ENCODE results near the gene INPP5A. TPM values are rescaled to one million over a fixed set of nuclear protein-coding genes. Genes with fewer than 3 reads are reported as not detected.
A peak's percentile ranks its signal among the peaks of the same experiment; 100 is the strongest.

INPP5A gene
- total and polyA plus RNA-seq, 7 donors = 17.6 to 132 (median 100) TPM

GRCh38 chr10:132614431-132615340 is 77.1 kb downstream of the INPP5A start:
- TF ChIP-seq POLR2A (IDR thresholded peaks at IDR 0.05) = no peak
- TF ChIP-seq EP300 (IDR thresholded peaks at IDR 0.05) = no peak
- no peak for TF ChIP-seq POLR2AphosphoS5 (IDR thresholded peaks at IDR 0.05)
- no peak for TF ChIP-seq CTCF (IDR thresholded peaks at IDR 0.05)
- intact Hi-C loops (cut with DNase I) = no loop called here
- Histone ChIP-seq H3K4me1 (peaks cover 0 to 53% (median 30%) of the 10 kb centered on the region in 4 donors), H3K4me3 (no peak overlapping the region), H3K27me3 (no peaks in the 10 kb centered on the region), H3K27ac (no peak overlapping the region), H3K36me3 (peaks cover 0 to 4% (median 0%) of the 10 kb centered on the region in 4 donors), H3K9me3 (no peaks in the 10 kb centered on the region)
- no peak for DNase-seq
- 97% methylated on average over 32 of the region's 32 CpGs for WGBS, 2 donors

GRCh38 chr10:132615341-132616169 is 78.0 kb downstream of the INPP5A start:
- Histone ChIP-seq H3K36me3 (peaks cover 0 to 4% (median 0%) of the 10 kb centered on the region in 4 donors), H3K9me3 (peaks cover 0 to 6% (median 6%) of the 10 kb centered on the region in 4 donors), H3K27me3 (no peaks in the 10 kb centered on the region), H3K27ac (no peak overlapping the region), H3K4me3 (no peak overlapping the region), H3K4me1 (peaks cover 0 to 53% (median 24%) of the 10 kb centered on the region in 4 donors)
- TF ChIP-seq POLR2A (IDR thresholded peaks at IDR 0.05) (no peak), CTCF (IDR thresholded peaks at IDR 0.05) (no peak), POLR2AphosphoS5 (IDR thresholded peaks at IDR 0.05) (no peak), EP300 (IDR thresholded peaks at IDR 0.05) (no peak)
- intact Hi-C loops (cut with DNase I) = no loop called here
- WGBS, 2 donors = 89 to 94% methylated on average over 22 of the region's 22 CpGs
- no peak for DNase-seq

DNA sequence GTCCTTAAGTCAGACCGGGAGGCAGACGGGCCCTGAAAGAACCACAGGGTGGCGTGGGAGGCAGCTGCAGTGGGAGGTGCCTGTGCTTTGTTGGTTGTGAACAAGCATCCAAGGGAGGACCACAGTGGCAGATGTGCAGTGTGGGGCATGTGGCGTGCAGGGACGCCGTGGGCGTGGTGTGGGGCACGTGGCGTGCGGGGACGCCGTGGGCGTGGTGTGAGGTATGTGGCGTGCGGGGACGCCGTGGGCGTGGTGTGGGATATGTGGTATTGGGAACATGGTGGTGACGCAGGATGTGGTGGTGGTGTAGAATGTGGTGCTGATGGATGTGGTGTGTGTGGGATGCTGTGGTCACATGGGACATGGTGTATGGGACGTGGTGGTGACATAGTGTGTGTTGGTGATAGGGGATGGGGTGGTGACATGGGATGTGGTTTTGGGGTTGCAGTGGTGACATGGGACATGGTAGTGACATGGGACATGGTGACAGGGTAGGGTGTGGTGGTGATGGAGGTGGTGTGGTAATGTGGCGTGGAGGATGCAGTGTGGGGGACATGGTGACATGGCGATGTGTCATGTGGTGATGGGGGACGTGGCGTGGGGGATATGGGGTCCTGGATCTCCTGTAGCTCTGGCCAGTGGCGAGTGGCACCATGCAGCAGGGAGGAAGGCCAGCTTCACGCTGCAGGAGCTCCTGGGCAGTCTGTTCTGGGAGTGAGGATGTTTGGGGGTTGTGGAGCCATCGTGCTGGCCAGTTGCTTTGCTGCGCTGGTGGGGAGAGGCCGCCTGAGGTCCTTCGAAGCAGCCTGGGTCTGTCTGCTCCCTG is 78.8 kb downstream of the INPP5A start:
- WGBS, 2 donors = 85 to 92% methylated on average over 30 of the region's 30 CpGs
- no peak for DNase-seq
- Histone ChIP-seq H3K4me1 (peaks cover 0 to 53% (median 20%) of the 10 kb centered on the region in 4 donors), H3K27me3 (no peaks in the 10 kb centered on the region), H3K9me3 (peaks cover 0 to 6% (median 6%) of the 10 kb centered on the region in 4 donors), H3K27ac (peak overlapping the region in 1 of 4 donors; percentile 56), H3K36me3 (peaks cover 0 to 4% (median 0%) of the 10 kb centered on the region in 4 donors), H3K4me3 (no peak overlapping the region)
- intact Hi-C loops (cut with DNase I) = no loop called here
- TF ChIP-seq EP300 (IDR thresholded peaks at IDR 0.05) (no peak), POLR2AphosphoS5 (IDR thresholded peaks at IDR 0.05) (no peak), CTCF (IDR thresholded peaks at IDR 0.05) (no peak), POLR2A (IDR thresholded peaks at IDR 0.05) (no peak)

DNA sequence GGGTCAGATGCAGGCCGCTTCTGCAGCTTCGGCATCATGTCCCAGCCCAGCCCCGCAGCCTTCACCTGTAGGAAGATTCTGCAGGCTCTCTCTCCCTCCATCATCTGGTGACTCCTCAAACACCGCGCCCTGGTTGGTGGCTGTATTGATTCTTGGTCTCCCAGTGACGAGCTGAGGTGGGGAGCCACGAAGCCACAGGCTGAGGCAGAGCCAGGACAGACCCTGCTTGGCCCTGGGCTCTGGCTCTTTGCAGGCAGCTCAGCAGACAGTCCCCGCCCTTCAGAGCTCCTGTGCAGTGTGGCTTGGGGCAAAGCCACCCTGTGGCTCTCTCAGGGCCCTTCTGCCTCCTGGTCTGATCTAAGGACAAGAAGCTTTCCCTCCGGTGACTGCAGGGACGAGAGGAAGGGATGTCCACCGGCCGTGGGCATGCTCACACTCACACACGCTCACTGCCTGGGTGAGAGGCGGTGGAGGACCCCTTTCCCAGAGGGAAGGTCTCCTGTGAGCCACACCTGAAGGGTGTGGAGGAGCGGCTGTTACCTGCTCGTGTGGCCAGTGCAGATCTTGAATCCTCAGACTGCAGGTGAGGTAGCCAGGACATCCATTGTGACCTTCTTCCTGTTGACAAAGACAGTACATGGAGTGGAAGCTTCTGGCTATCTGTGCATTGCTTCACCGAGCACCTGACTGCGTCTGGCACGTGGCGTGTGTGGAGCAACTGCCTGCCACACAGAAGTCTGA is 79.6 kb downstream of the INPP5A start:
- peak overlapping the region in 1 of 4 donors; percentile 56 for H3K27ac ChIP-seq
- peaks cover 0 to 6% (median 6%) of the 10 kb centered on the region in 4 donors for H3K9me3 ChIP-seq
- H3K36me3 ChIP-seq = peaks cover 0 to 4% (median 0%) of the 10 kb centered on the region in 4 donors
- H3K4me1 ChIP-seq = peaks cover 0 to 45% (median 15%) of the 10 kb centered on the region in 4 donors
- H3K4me3 ChIP-seq = no peak overlapping the region
- H3K27me3 ChIP-seq = no peaks in the 10 kb centered on the region
- DNase-seq = peak; percentile 62
- no peak for TF ChIP-seq POLR2A (IDR thresholded peaks at IDR 0.05)
- no peak for TF ChIP-seq POLR2AphosphoS5 (IDR thresholded peaks at IDR 0.05)
- TF ChIP-seq EP300 (IDR thresholded peaks at IDR 0.05) = no peak
- no peak for TF ChIP-seq CTCF (IDR thresholded peaks at IDR 0.05)
- intact Hi-C loops (cut with DNase I) = no loop called here
- 94% methylated on average over 20 of the region's 20 CpGs for whole genome bisulfite sequencing, 2 donors

Data from sigmoid colon (tissue), 7 donors.